B cell (primary cell): ENCODE measurements around the gene PDGFC. TPM values are rescaled to one million over a fixed set of nuclear protein-coding genes. Genes with fewer than 3 reads are reported as not detected.

Source experiments
- ATAC-seq: fragments of 200-7000 bp; cut with Tn5 transposase; one replicate; pipeline ENCODE4 v1.10.0; 2021; ENCODE audit warnings: low read depth, mild to moderate bottlenecking, moderate number of reproducible peaks, moderate library complexity
- CTCF ChIA-PET: fragments of 350-600 bp; sonication (Branson Sonifier 250); formaldehyde crosslinking; loops from one replicate; lab custom pipeline; 2021; ENCODE audit warnings: antibody characterized with exemption, inconsistent platforms; lab: Charles Lee
- POLR2A ChIA-PET: fragments of 350-600 bp; sonication (Branson Sonifier 250); formaldehyde crosslinking; loops from one replicate; lab custom pipeline; 2021; ENCODE audit warnings: antibody characterized with exemption; lab: Charles Lee
- DNase-seq: peaks from one replicate; pipeline ENCODE4 v3.0.0; 2013
- H2AFZ ChIP-seq: 2 replicates; pipeline ENCODE4 v1.6.1; 2012; ENCODE audit warnings: mild to moderate bottlenecking, low read depth, low read length; ENCODE audit not compliant: insufficient read depth, poor library complexity, severe bottlenecking
- H3K27ac ChIP-seq, 2 donors: 1 replicate in 1 of 2; 2 replicates in 1 of 2; pipeline ENCODE4 v1.5.1; 2012 to 2013; ENCODE audit warnings: low read length in 2 of 2, mild to moderate bottlenecking in 2 of 2, moderate library complexity in 1 of 2
- H3K27me3 ChIP-seq, 4 experiments: fragments of 200-600 bp in 1 of 4; sonication (generic) in 1 of 4; replicated peaks in 1 of 4; 1 replicate in 2 of 4; 2 replicates in 2 of 4; pipeline versions ENCODE4 v1.6.1 to v1.7.0; 2013 to 2016; ENCODE audit warnings: low read length in 3 of 4, mild to moderate bottlenecking in 2 of 4, mixed read lengths in 1 of 4, moderate library complexity in 1 of 4; ENCODE audit not compliant: insufficient read depth in 4 of 4, control insufficient read depth in 3 of 4; ENCODE audit errors: control extremely low read depth in 1 of 4
- H3K36me3 ChIP-seq, 2 experiments: replicated peaks in 1 of 2; 1 replicate in 1 of 2; 2 replicates in 1 of 2; pipeline versions ENCODE4 v1.6.1 to v1.7.1; 2013; ENCODE audit warnings: low read length in 1 of 2; ENCODE audit not compliant: insufficient read depth in 2 of 2, control insufficient read depth in 1 of 2; ENCODE audit errors: control extremely low read depth in 1 of 2, extremely low read depth in 1 of 2
- H3K4me1 ChIP-seq, 2 donors: fragments of 200-600 bp in 1 of 2; sonication (generic) in 1 of 2; 1 replicate in 1 of 2; 2 replicates in 1 of 2; pipeline versions ENCODE4 v1.5.1 to v1.6.1; 2013 to 2017; ENCODE audit warnings: low read length in 2 of 2; ENCODE audit not compliant: control insufficient read depth in 2 of 2, insufficient read depth in 2 of 2
- H3K4me2 ChIP-seq: replicated peaks from 2 replicates; pipeline ENCODE3; 2012; ENCODE audit warnings: mild to moderate bottlenecking, low read depth, low read length; ENCODE audit not compliant: poor library complexity, severe bottlenecking
- H3K4me3 ChIP-seq, 5 experiments: fragments of 200-600 bp in 1 of 5; sonication (generic) in 1 of 5; 1 replicate in 3 of 5; 2 replicates in 2 of 5; pipeline versions ENCODE4 v1.5.1 to v1.7.0; 2011 to 2016; ENCODE audit warnings: low read length in 4 of 5, mild to moderate bottlenecking in 4 of 5, low read depth in 2 of 5, control low read depth in 1 of 5, moderate library complexity in 1 of 5; ENCODE audit not compliant: insufficient read depth in 1 of 5; ENCODE audit errors: control extremely low read depth in 1 of 5, extremely low read depth in 1 of 5
- H3K79me2 ChIP-seq: fragments of 200-600 bp; sonication (generic); one replicate; pipeline ENCODE4 v1.6.0; 2016; ENCODE audit warnings: low read length; ENCODE audit not compliant: control insufficient read depth, insufficient read depth
- H3K9ac ChIP-seq: fragments of 200-600 bp; sonication (generic); 2 replicates; pipeline ENCODE4 v1.6.1; 2017; ENCODE audit warnings: mild to moderate bottlenecking, low read length, moderate library complexity
- H3K9me3 ChIP-seq, 3 donors: one replicate each; pipeline versions ENCODE4 v1.6.1 to v1.7.1; 2013; ENCODE audit warnings: low read length in 2 of 3; ENCODE audit not compliant: control insufficient read depth in 2 of 3, insufficient read depth in 1 of 3; ENCODE audit errors: control extremely low read depth in 1 of 3
- H4K20me1 ChIP-seq: 2 replicates; pipeline ENCODE4 v1.6.0; 2012; ENCODE audit warnings: mild to moderate bottlenecking, low read length; ENCODE audit not compliant: insufficient read depth, control insufficient read depth, poor library complexity, severe bottlenecking
- H3K27ac Mint-ChIP-seq: one replicate; pipeline ENCODE4 v1.8.0; 2021; ENCODE audit warnings: mixed read lengths
- H3K27me3 Mint-ChIP-seq: one replicate; pipeline ENCODE4 v1.8.0; 2021; ENCODE audit warnings: mixed read lengths
- H3K4me1 Mint-ChIP-seq: one replicate; pipeline ENCODE4 v1.8.0; 2021; ENCODE audit warnings: mixed read lengths
- H3K4me3 Mint-ChIP-seq: one replicate; pipeline ENCODE4 v1.8.0; 2021; ENCODE audit warnings: mixed read lengths
- H3K9me3 Mint-ChIP-seq: one replicate; pipeline ENCODE4 v1.8.0; 2022; ENCODE audit warnings: mixed read lengths; ENCODE audit not compliant: insufficient read depth
- EZH2 ChIP-seq: IDR thresholded peaks from 2 replicates; pipeline ENCODE4 v1.6.1; 2012; ENCODE audit warnings: borderline replicate concordance, low read depth, mild to moderate bottlenecking, moderate library complexity, low read length; ENCODE audit not compliant: insufficient read depth, poor library complexity, severe bottlenecking
- WGBS: methylation state at CpG from one replicate; pipeline ENCODE4 v1.1.5; 2013; ENCODE audit warnings: missing lambda C conversion rate; ENCODE audit not compliant: insufficient coverage; 5-methylcytosine and 5-hydroxymethylcytosine counted together
- intact Hi-C: fragments of 100-400 bp; cut with micrococcal nuclease; formaldehyde crosslinking; loops from one replicate; pipeline ENCODE4 v1.10.0; 2022
- polyA plus RNA-seq: library from polyadenylated mRNA; depleted of rRNA; stranded (reverse); fragments of >200 nt; gene quantifications from 2 replicates; pipeline ENCODE4 v1.2.3, GENCODE V29; 2012
- total RNA-seq, 2 donors: library from RNA; stranded (reverse); fragments of 120-200 nt in 1 of 2; gene quantifications; 1 replicate in 1 of 2; 2 replicates in 1 of 2; pipeline versions ENCODE4 v1.2.3 to v1.2.4, GENCODE V29; 2013 to 2022
- TF ChIP-seq, protein P1 (sequence below): fragments of 200-600 bp; IDR thresholded peaks from one replicate; pipeline ENCODE4 v1.8.0; 2022; ENCODE audit warnings: antibody characterized with exemption, mild to moderate bottlenecking

The PDGFC gene
- total and polyA plus RNA-seq, 2 donors (not counting 1 experiment from before 2014, with no cell fraction given), result 0.10 TPM; not detected in 1

DNA sequence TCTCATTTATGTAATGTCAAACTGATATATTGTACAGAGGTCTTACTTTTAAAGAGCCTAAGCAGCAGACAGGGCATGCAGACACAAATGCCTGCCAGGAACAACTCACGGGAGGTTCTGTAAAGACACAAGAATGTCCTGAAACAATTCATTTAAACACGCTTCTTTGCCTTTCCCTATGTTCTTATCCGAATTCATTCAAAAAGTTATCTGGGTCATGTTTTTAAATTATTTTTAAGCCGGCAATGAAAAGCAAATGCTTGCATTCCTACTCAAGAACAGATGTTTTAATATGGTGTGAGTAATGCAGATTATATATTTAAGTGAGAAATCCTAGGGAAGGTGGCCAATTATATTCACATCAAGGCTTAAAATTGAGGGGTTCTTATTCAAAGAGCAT lies 192.6 kb downstream of the PDGFC start:
- H3K4me1 ChIP-seq, result no peaks in the 10 kb centered on the region
- intact Hi-C loops, result no loop called here
- POLR2A ChIA-PET, result no interaction called here

DNA sequence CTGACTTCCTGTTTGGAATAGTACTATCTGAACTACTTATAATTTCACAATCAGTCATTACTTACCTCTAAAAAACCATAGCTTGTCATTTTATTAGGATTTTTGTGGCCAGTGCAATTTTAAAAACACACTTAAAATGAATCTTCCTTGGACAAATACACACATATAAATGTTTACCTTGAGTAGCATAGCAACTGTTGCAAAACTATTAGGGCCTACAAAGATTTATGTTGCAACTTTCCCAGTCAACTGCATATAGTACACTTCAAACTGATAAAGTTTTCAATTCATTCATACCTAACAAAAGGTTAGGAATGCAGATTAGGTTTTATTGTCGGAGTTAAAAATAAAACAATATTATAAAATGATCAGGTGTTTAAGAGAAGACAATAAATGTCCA lies 193.0 kb downstream of the PDGFC start:
- Histone ChIP-seq H3K9ac (no peak overlapping the region), H3K9me3 (no peaks in the 10 kb centered on the region), H3K4me2 (no peak overlapping the region), H3K79me2 (no peaks in the 10 kb centered on the region), H3K27me3 (no peaks in the 10 kb centered on the region), H3K4me3 (no peak overlapping the region), H4K20me1 (no peaks in the 10 kb centered on the region), H3K27ac (no peak overlapping the region), H3K4me1 (no peaks in the 10 kb centered on the region), H2AFZ (no peak overlapping the region), H3K36me3 (no peaks in the 10 kb centered on the region)
- ChIA-PET CTCF (no interaction called here), POLR2A (no interaction called here)
- Mint-ChIP-seq H3K9me3 (no peaks in the 10 kb centered on the region), H3K4me1 (no peaks in the 10 kb centered on the region), H3K27ac (no peak overlapping the region), H3K4me3 (no peak overlapping the region), H3K27me3 (no peaks in the 10 kb centered on the region)
- intact Hi-C loops, result no loop called here
- TF ChIP-seq EZH2, result no peak
- TF ChIP-seq, protein P1, sequence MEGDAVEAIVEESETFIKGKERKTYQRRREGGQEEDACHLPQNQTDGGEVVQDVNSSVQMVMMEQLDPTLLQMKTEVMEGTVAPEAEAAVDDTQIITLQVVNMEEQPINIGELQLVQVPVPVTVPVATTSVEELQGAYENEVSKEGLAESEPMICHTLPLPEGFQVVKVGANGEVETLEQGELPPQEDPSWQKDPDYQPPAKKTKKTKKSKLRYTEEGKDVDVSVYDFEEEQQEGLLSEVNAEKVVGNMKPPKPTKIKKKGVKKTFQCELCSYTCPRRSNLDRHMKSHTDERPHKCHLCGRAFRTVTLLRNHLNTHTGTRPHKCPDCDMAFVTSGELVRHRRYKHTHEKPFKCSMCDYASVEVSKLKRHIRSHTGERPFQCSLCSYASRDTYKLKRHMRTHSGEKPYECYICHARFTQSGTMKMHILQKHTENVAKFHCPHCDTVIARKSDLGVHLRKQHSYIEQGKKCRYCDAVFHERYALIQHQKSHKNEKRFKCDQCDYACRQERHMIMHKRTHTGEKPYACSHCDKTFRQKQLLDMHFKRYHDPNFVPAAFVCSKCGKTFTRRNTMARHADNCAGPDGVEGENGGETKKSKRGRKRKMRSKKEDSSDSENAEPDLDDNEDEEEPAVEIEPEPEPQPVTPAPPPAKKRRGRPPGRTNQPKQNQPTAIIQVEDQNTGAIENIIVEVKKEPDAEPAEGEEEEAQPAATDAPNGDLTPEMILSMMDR, result no peak
- whole genome bisulfite sequencing, result no CpG with 5 or more reads among the region's 1 CpG
- no peak for DNase-seq
- no peak for ATAC-seq

More for the DNA sequence above, 192.6 kb downstream of the PDGFC start:
- no peak for TF ChIP-seq EZH2
- TF ChIP-seq, protein P1, result no peak
- no peaks in the 10 kb centered on the region for H3K79me2 ChIP-seq
- no peak overlapping the region for H3K9ac ChIP-seq
- H3K4me2 ChIP-seq, result no peak overlapping the region
- H3K9me3 ChIP-seq, result no peaks in the 10 kb centered on the region
- no peak overlapping the region for H3K4me3 Mint-ChIP-seq
- no peak overlapping the region for H3K27ac ChIP-seq
- H3K27me3 ChIP-seq, result no peaks in the 10 kb centered on the region
- no peaks in the 10 kb centered on the region for H3K9me3 Mint-ChIP-seq
- CTCF ChIA-PET, result no interaction called here
- no peaks in the 10 kb centered on the region for H4K20me1 ChIP-seq
- no peak overlapping the region for H2AFZ ChIP-seq
- no peaks in the 10 kb centered on the region for H3K27me3 Mint-ChIP-seq
- no peak overlapping the region for H3K4me3 ChIP-seq
- H3K4me1 Mint-ChIP-seq, result no peaks in the 10 kb centered on the region
- no peak overlapping the region for H3K27ac Mint-ChIP-seq
- no peak for ATAC-seq
- WGBS, result no CpG with 5 or more reads among the region's 4 CpGs
- no peaks in the 10 kb centered on the region for H3K36me3 ChIP-seq
- no peak for DNase-seq
